Keratinocyte (primary cell): ENCODE data around the gene KCNIP2.

Experiments used
- CTCF ChIP-seq, 3 experiments: IDR thresholded peaks in 1 of 3; conservative IDR thresholded peaks in 1 of 3; optimal IDR thresholded peaks in 1 of 3; 2 replicates in 2 of 3; 3 replicates in 1 of 3; pipeline versions ENCODE3 to v1.5.1; 2011; ENCODE audit warnings: low read length in 3 of 3, mild to moderate bottlenecking in 3 of 3, moderate library complexity in 2 of 3, control low read depth in 1 of 3, inconsistent platforms in 1 of 3; ENCODE audit not compliant: insufficient read depth in 2 of 3; ENCODE audit errors: extremely low read depth in 1 of 3
- EZH2 ChIP-seq: IDR thresholded peaks from one replicate; pipeline ENCODE4 v1.6.1; 2012; ENCODE audit warnings: inconsistent platforms, mild to moderate bottlenecking, low read length, moderate library complexity

DNA sequence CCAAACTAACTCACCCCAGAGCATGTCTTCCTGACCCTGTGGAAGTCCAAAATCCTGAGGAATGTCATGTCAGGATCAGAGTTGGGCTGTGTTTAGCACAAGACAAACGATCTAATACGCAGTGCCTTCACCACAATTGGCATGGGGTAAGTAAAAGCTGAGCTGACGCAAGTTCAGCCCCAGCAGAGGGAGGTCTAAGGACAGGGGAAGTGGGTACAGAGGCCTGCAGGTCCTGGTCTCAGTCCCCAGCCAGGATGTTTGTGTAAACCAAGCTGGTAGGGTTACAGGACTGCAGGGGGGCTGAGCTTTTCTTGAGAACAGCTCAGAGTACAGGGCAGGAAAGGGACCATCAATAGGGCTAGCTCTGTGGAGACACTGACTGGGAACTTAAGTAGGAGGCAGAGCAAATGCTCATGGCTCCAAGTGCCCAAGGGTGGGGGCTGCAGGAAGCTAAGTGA lies 5.3 kb upstream of the KCNIP2 start:
- TF ChIP-seq EZH2 (no peak), CTCF (optimal IDR thresholded peaks at IDR 0.05 in 1 of 3, IDR thresholded peaks at IDR 0.05 in 1 of 3, conservative IDR thresholded peaks at IDR 0.05 in 1 of 3; ENCODE audit: extremely low read depth in 1 of 3, insufficient read depth in 2 of 3, low read length in 3 of 3) (no peak)
